ENCODE measurements around the gene GFRA1.
"Not testable (repeated sequence)": the region's sequence is repeated elsewhere in the genome, so short reads cannot be mapped to it uniquely, and the experiment has no call there.

The GFRA1 gene

DNA sequence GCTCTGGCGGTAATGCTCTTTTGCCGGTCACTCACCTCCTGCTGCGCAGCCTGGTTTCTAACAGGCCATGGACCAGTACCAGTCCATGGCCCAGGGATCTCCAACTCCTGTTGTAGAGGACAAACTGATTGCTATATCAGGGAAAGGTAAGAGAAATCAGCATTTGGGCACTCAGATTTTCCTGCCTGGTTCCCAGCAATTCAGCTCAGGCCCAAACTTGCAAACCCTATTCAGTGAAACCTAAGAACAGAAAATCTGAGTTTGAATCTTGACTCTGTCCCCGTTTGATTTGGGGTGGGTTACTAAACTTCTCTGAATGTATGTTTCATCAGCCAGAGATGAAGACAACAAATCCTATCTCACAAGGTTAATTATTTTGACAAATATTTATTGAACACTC, 77.4 kb downstream of the GFRA1 start:
- no peak for DNase-seq (ENCODE audit: low read depth)

DNA sequence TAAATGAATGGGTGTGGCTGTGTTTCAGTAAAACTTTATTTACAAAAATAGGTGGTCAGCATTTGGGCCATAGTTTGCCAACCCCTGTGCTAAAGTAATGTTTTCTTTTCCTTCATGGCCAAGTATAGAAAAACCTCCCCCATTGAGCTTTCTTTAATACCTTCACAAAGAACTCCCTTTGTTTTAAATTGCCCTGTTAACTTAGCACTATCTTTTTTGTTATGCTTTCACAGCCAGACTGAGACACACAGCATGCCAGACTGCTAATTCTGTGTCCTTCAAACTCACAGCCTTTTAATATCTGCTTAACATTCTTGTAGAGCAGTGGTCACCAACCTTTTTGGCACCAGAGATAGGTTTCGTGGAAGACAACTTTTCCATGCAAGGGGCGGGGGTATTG, 78.0 kb downstream of the GFRA1 start:
- DNase-seq (ENCODE audit: low read depth), result no peak

DNA sequence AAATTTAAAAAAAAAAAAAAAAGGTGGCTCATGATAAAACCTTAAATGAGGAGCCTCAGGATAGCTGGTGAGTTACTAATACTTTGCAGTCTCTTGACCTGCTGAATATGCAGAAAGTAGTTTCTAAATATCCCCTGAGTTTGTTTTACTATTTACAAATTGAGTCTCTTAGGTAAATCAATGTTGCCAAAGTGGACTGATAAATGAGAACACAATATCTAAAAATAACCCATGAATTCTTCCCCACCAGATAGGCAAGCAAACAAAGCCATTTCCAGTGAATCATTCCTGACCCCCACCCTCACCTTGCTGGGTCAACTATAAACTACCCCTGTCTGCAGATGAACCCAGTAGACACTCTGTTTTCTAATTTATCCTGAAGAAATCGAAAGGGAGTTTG, 78.9 kb downstream of the GFRA1 start:
- DNase-seq (ENCODE audit: low read depth), result no peak

DNA sequence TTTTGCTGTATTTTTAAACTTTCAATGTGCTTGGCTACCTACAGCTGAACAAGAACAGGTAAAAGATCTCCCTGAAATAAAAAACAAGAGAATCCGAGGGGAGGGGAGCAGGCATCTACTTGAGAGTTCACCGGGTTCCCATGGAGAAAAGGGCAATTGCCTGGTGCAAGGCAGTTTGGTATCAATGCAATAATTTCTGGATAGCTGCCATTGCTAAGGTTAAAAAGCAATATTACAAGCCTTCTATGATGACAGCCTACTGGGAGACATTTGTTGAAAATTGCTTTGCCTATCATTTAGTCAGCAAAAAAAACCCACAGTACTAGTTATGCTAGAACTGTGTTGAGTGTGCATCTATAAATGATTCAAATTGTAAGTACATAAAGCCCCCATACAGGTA, 82.1 kb downstream of the GFRA1 start:
- DNase-seq (ENCODE audit: low read depth), result no peak

DNA sequence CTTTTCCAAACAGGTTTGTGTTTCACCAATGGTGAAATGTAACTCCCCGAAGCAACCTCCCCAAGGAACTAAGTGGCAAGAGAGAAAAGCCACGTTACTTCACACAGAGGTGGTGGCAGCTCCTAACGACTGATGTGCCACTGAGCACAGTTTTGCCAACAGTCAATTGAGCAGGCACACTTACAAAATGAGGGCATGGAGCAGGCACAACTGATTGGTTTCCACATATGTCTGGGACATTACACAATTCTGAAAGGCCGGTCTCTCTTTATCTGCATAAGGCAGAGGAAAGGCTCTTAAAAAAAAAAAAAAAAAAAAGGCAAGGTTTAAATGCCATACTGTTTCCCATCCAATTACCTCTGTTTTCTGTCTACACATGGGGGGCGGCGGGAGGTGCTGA, 86.7 kb downstream of the GFRA1 start:
- DNase-seq (ENCODE audit: low read depth), result no peak

DNA sequence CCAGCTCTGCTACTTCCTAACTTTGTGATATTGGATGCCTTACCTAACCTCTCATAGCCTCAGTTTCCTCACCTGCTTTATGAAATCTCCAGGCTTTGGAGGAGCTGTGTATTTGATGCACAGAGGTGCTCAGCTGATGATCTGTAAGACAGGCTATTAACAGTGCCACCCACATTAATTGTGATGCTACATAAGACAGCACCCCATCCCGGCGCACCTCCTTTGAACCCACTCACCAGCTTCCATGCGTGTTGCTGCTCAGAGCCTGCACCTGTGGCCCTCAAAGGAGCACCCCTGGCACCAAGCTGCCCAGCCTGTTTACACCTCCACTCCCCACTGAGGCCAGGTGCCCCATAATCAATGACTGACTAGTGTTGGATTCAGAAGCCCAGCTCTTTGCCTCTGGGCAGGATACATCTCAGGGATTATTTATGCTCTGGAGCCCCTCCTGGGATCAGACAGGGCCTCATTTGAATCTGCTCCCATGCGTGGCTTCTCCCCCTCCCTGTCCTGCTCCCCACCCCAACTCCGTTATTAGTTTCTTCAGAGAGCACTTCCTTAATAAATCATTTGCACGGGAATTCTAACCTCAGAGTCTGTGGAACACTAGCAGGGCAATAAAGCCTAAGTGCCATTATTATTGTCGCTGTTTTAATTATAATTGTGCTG, 87.7 kb downstream of the GFRA1 start:
- DNase-seq (ENCODE audit: low read depth), result no peak

DNA sequence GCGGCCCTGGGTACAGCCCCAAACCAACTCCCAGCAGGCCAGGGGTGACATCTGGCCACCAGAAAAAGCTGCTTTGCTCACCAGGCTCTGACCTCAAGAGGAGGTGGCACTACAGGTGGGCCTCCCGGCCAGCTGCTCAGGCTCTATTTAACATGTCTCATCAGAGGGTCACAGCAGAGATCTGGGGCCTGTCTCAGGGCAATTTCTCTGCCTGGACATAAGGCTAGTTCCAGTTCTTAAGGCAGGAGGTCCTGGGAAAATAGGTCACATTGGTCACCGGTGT, 88.6 kb downstream of the GFRA1 start:
- no peak for DNase-seq (ENCODE audit: low read depth)

DNA sequence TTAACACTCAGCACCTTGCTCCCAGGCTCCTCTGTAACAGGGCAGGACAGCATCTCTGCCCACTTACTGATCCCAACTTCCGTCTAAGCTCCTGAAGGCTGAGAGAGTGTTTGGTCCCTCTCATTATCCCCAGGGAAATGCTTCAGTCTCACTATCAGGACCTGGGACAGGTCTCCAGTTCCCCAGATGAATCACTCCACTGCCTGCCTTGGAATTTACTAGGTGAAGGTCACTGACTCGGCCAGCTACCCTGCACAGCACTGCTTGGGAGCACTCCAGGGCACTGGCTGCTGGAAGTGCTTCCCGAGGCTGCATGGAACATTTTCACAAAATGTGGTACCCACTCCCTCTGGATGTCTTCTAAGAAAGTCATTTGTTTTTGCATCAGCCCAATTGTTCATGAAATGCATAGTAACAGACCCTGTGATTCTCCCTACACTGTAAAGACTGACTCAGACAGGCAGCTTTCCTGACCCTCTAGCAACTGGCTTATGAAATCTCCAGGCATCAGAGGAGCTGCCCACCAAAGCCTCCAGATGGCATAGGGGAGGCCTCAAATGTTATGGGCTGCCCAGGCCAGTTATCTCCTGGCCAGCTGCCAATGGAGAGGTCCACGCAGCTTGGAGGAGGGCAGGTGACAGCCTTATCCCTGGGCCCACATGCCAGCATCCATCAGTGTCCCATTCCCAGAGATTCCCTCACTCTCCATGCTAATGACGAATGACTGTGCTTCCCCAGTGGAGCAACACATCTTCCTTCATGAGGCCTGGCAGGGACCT, 89.1 kb downstream of the GFRA1 start:
- DNase-seq (ENCODE audit: low read depth), result peak; percentile 22

DNA sequence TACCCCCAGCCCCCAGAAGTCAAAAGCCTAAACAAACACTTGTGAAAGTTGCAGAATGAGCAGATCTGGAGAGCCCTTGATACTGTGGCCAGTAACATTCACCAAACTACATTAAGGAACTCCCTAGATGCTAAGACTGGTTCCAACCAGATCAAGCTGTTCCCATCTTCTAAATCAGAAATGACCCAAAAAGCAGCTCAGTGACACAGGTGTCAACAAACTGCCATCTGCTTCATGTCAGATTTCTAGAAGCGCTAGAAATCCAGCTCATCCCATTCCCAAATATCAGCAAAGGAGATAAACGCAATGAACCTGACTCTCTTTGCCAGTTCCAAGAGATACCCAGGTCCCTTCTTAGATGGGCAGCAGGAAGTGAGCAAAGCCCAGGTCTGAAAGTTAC, 90.6 kb downstream of the GFRA1 start:
- DNase-seq (ENCODE audit: low read depth), result no peak

DNA sequence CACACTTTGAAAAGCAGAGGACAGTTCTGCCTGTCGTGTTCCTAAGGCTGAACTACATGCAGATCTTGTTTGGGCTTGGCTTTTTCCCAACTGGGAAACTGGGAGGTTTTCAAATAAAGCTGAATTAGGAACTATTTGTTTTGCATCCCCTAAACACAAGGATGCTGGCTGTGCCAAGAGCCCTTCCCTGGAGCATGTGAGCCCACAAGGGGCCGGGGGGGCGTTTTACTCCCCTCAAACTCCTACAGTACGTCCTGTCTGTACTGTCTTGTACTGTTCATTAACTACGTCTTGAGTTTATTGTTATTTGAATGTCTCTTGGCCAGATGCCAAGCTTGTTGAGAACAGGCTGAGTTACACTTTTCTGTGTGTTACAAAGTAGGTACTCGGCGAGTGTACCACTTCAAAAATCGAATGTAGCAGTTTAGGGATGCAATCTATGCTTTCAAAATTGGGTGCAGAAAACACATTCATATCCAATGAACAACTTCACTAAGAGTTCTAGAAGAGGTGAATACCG, 94.9 kb downstream of the GFRA1 start:
- no peak for DNase-seq (ENCODE audit: low read depth)

DNA sequence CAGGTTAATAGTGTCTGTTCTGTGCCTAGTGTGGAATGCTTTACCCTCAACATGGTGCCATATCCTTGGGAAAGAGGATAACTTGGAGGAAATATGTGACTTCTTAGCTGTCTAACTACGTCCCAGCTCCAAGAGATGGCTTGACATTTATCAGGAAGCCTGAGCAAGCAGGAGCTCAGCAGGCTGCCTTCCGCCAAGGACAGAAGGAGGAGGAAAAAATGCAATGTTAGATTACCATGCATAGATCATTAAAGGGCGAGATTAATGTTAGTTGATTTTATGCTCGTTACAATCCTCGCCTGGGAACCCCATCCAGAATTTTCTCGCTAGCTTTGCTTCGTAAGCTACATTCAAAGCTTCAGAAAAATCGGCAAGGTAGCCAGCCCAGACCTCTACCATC, 97.8 kb downstream of the GFRA1 start:
- no peak for DNase-seq (ENCODE audit: low read depth)

DNA sequence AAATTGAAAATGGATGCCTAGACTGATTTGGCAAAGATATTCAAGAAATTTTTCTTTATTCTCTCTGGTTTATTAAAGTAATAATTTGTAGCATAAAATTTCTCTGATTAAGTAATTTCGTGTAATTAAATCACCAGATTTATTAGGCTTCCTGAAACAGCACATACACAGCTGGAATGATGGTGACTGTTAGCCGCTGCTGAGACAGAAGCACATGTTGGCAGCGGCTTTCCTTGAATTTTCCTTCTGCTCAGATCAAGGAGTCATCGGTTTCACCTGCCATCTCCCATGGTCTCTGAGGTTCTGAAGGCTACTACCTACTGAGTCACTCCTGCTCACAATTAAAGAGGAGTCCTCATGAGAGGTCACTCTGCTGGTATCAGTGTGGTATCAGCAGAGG, 101.5 kb downstream of the GFRA1 start:
- DNase-seq (ENCODE audit: low read depth), result no peak

DNA sequence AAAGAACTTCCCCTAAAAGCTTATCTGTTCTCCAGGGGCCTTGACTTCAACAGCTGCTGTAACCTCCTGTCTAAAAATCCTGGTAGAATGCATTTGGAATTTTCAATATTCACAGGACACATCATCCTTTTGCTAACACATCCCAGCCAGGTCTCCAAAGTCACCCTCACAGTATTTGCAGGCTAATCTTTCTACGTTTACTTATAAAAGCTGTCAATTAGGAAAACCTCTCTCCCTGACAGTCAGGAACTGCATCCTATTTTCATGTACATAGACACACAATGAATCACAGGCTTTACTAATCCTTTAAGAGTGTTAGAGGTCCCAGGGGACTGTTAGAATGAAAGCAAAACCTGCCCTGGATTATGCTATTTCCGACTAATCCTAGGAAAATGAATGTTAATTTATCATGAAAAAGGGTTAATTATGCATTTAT, 102.2 kb downstream of the GFRA1 start:
- peak; percentile 57 for DNase-seq (ENCODE audit: low read depth)

DNA sequence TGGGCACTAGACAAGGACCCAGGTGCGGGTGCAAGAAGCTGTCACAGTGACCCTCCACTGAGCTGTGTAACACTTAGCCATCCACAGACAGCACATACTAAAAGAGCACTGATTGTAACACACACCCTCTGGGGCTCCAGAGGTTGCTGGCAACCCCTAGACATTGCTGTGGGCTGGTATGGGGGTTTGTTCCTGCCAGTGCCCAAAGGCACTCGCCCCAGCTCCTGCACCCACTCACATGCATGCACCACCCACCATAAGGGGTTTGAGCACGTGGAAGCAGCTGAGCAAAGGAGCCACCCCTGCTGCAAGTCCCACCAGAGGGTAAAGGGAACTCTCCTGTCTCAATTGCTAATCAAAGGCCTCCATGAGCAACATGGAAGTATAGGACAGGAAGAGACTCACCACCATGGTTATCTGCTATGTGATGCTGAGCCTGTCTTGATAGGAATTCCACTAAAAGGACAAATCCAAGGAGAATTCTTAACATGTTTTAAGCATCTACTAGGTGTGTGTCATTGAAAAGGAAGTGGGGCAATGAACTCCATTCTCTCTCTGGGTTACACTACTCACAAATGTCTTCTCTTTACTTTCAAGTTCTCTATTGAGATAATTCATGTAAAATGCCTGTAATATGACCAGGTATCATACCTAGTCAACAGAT, 103.1 kb downstream of the GFRA1 start:
- DNase-seq (ENCODE audit: low read depth), result no peak

DNA sequence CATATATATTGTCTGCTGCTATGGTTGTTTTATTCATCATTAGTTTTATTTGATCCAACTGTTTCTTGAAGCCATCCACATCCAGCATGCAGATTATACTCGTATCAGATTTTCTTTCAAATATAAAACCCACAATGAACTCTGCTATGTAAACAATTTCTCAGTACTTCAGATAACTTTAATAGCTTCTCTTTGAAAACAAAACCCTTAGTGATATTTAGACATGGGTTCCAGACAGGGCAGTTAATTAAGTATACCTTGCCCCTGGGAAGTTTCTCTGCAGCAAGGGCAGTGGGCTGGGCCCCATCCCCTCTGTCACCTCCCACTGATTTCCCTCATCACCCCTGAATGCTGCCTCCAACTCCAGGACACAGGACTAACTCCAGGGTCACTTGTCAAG, 104.3 kb downstream of the GFRA1 start:
- no peak for DNase-seq (ENCODE audit: low read depth)

DNA sequence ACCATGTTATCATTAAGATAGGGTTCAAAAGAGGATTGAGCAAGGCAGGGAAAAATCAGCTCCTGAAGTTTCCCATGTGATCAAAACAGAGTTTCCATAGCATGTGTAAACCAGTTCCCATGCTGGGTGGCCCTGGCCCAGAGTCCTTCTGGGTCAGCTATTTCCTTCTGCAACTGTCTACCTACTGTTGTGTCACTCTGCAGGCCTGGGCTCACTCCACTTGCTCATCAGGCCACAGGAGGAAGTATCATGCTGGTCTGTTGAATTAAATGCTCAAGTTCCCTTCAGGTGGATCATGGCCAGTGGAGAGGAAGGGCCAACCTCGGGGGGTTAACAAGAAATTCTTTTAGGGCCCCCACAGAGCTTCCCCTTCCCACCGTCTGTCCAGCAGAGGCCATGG, 104.7 kb downstream of the GFRA1 start:
- no peak for DNase-seq (ENCODE audit: low read depth)

DNA sequence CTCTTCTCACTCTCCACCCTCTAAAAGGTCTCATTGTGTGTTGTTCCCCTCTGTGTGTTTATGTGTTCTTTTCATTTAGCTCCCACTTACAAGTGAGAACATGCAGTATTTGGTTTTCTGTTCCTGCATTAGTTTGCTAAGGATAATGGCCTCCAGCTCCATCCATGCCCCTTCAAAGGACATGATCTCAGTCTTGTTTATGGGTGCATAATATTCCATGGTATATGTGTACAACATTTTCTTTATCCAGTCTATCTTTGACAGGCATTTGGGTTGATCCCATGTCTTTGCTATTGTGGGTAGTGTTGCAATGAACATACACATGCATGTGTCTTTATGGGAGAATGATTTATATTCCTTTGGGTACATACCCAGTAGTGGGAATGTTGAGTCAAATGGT, 107.1 kb downstream of the GFRA1 start:
- not testable (repeated sequence) for DNase-seq (ENCODE audit: low read depth)

DNA sequence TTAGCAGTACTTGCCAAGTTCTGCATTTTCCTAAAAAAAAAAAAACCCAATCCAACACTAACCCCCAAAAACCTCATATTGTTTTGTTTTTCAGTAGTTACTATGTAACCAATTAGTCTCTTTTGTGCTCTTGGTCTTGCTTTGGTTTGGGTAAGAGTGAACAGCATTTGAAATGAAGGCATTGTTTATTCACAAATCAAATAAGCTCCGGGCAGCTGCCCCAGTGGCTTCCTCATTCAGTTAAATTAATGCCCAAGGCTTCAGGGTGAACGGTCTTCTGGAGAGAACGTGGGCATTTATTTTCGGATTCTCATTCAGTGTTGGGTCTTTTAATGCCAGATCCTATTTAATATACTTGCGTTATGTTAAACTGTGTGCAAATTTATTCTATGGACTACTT, 108.7 kb downstream of the GFRA1 start:
- DNase-seq (ENCODE audit: low read depth), result no peak

DNA sequence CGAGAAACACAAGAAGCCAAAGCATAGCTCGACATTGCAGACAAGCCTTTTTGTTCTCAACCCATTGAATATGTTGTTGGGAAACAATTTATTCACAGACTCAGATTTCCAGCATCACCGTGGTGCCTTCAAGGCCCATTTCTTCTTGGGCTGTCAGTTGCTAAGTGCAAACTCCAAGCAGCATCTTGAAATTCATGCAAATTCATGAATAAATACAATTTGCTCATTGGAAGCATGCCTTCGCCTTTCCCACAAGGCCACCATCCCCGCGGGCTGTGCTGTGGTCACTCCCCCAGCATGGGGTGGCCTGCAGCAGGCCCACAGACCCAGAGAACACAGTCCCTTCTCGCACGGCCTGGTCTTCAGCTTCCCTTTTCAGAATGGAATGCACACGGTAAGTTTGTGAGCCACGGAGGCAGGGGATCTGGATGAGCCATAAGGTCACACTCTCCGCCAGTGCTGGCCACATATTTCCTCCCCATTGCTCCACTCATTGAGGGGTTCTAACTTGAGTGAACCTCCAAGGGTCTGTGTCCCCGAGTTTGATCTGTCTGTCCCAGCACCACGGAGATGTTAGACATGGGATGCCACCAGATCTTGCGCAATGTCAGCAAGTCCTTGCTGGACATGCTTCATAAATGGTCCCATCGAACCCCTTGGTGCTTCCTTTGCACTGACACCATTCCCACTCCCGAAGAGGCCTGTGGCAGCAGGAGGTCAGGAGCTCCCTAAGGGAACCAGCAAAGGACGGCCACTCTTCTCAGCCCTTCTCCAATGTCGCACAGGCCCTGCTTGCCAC, 109.5 kb downstream of the GFRA1 start:
- DNase-seq (ENCODE audit: low read depth), result no peak

DNA sequence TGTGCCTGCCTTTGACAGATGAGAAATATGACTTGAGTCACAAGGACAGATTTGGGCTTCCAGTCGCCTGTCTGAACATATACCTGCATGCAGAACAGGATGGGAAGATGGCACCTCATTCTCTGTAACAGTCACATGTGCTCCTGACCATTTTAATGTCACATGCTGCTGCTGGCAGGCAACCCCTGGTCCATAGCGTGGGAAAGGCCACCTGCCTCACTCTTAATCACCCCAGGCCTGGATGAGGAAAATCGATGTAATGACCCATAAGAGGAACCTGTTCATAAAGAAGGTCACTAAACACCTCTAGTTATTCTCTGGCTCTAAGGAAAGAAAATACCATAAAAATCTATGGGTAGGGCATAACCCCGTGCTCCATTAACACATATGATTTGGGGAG, 110.2 kb downstream of the GFRA1 start:
- no peak for DNase-seq (ENCODE audit: low read depth)

DNA sequence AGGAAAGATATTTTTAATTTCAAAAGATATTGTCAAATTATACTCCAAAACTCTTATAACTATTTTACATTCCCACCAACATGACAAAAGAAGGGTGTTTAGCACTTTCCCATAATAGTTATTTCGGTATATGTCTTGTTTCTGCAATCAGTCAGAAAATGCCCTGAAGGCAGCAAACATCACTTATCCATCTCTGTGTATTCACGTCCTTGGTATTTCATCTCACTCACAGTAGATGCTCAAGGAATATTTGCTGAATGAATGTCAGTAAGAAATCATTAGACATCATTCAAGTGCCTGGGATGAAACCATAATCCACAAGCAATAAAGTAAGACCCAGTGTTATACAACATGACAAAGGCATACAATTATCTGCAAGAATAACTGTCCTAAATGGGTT, 112.7 kb downstream of the GFRA1 start:
- peak; percentile 28 for DNase-seq (ENCODE audit: low read depth)

DNA sequence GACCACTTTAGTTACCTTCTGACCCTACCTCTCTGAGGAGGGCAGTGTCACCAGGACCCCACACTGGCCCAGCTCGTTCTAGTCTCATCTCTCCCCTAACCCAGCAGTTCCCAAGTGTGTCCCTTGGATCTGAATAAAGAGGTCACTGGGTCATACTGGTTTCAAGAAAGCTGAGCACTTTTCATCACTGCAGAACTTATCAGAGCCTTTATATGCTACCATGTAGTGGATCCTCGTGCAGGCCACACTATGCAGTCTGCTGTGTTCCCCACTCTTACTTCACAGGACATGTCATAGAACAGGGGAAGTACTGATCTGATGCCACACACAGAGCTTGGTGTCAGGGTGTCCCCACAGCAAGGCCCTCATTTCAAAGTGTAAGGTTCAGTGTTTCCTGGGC, 113.8 kb downstream of the GFRA1 start:
- no peak for DNase-seq (ENCODE audit: low read depth)

DNA sequence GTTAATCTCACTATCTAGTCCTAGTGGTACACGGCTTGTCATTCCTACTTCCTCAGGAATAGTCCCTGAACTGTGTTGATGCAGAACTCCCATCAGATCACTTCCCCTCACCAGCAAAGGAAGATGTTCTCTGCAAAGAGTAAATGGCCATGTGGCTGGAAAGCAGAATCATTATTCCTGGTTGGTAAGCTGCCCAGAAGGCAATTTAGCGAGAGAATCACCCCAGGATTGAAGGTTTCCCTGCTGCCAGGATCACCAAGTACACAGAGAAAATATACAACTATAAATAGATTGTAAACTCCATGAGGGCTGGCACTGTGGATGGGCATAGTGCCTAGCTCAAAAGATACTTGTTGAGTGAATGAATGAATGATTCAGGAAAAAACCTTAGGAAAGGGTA, 115.0 kb downstream of the GFRA1 start:
- DNase-seq (ENCODE audit: low read depth), result no peak

All from GM04504 (cell line).